ELR (cell line): ENCODE measurements around the gene RPL36.
"Not testable (repeated sequence)": the region's sequence is repeated elsewhere in the genome, so short reads cannot be mapped to it uniquely, and the experiment has no call there.

Experiments used
- DNase-seq: peaks from one replicate; pipeline ENCODE4 v3.0.0-alpha.2; 2015; ENCODE audit warnings: low read depth

RPL36 gene

GRCh38 chr19:5674714-5675113 is 15.4 kb upstream of the RPL36 start:
- DNase-seq: no peak

DNA sequence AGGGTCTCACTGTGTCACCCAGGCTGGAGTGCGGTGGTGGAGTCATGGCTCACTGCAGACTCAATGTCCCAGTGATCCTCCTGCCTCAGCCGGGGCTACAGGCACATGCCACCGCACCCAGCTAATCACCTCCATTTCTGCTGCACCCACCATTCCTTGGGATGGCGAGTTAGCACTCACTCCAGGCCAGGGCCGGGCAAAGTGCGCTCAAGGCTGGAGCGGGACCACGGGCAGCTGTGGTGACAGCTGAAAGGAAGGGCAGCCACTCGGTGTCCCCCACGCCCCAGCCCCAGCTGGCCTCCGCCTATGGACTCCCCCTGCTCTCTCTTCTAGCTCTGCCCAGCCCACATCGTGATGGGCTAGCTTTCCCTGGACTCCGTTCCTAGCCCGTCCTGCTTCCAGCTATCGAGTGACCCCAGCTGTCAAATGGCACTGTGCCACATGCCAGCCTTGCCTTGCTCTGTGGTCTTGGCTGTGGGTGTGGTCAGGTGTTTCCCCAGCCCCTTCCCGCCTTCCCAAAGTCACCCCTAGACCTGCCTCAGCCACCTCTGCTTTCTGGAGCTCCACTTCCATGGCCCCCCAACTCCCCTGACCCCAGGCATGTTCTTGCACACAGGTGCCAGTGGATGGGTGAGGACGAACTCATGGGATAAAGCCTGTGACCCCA is 13.9 kb upstream of the RPL36 start:
- DNase-seq: no peak

DNA sequence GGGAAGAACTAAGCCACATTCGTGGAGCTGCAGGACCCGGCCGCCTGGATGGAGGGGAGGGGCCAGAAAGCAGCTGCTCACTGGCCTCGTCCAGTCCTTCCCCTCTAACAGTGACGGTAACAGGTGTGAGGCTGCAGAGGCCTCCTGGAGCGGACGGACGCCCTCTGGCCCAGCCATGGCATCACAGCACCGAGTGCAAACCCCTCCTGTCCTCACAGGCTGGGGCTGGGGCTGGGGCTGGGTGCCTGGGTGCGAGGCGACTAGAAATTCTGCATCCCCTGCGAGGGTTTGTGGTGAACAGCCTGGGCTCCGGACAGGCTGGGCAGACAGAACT is 13.4 kb upstream of the RPL36 start:
- no peak for DNase-seq

DNA sequence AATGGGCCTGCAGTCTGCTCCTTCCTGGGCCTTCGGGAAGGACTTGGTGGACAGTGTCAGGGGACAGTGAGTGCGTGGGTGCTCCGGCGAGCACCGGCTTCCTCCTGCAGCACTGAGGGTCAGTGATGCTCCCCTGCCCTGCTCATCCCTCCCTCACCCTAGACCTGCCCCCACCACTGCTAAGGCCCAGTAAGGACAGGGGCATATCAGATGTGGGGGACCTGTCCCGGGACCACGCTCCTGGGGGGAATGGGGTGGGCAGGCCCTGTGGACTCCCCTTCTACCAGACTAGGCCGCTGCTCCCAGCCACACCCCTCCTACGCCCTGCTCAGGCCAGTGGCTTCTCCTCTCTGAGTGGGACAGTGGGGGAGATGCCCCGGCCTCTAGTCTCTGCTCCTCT is 13.0 kb upstream of the RPL36 start:
- no peak for DNase-seq

DNA sequence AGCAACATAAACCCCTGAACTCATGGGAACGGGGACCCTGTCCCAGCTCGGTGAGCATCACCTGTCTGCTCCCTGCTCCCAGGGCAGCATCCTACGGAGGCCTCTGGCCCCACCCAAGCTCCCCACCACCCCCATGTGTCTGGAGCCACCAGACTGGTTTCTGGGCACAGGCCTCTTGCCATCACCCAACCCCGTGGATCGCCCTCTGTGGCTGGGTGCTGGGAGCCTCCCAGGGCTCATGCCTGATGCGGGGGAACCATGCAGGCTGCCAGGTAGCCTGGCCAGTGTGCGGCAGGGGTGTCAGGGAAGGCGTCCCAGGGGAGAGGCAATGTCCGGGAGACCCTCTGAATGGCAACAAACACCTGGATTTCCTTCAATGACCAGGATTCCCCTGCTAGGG is 12.5 kb upstream of the RPL36 start:
- no peak for DNase-seq

- DNase-seq: no peak
These were observed 11.9 kb upstream of the RPL36 start for GRCh38 chr19:5678071-5678718.

GRCh38 chr19:5679289-5680083 is 10.6 kb upstream of the RPL36 start:
- DNase-seq: no peak

- DNase-seq: peak; percentile 55
These were observed 10.0 kb upstream of the RPL36 start for GRCh38 chr19:5680084-5680436.

DNA sequence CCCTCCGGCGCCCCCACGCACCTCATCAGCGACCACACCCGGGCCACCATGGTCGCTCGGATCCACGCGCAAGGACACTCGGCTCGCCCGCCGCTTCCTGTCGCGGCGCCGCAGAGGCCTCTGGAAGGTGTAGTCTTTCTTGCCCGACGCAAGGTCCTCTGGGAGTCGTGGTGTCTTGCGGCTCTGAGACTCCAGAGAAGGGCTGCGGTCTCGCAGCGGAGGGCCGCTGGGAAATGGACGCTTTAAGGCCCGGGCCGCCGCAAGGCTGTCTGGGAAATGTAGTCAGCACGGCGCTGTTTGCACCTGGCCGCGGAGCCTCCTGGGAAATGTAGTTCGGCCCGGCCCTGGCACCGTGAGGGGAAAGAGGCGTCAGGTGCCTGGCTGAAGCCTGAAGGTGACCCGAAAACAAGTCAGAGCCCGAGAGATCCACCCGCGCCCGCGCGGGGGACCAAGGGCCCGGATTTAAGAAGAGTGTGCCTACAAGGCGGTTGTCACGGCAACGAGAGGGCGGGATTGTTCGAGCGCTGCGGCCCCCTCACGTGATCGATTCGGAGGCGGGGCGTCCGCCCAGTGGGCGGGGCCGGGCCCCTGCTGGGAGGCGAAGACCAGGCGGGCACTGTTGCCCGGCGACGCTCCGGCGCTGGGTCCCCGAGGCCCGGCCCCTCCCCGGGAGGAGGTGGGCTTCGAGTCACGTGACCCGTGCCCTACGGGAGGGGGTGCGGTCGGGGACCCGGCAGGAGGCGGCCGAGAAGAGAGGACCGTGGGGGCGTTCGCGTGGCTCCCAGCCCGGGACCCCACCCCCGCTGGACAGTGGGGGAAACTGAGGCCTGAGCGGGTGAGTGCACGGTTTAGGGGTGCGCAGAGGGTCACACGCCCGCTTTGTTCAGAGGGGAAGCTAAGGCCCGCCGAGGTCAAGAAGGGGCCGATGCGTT is 9.4 kb upstream of the RPL36 start, which contains the start of the genes HSD11B1L and MICOS13:
Gene HSD11B1L (plus strand): TSS at position 591 of the 932 bp plus-strand sequence. CDS start 3,806 bp downstream, outside the sequence.
Gene MICOS13 (minus strand): TSS at position 80 of the 932 bp plus-strand sequence. CDS start 30 bp downstream, at position 50.
- peak; percentile 99 for DNase-seq

DNA sequence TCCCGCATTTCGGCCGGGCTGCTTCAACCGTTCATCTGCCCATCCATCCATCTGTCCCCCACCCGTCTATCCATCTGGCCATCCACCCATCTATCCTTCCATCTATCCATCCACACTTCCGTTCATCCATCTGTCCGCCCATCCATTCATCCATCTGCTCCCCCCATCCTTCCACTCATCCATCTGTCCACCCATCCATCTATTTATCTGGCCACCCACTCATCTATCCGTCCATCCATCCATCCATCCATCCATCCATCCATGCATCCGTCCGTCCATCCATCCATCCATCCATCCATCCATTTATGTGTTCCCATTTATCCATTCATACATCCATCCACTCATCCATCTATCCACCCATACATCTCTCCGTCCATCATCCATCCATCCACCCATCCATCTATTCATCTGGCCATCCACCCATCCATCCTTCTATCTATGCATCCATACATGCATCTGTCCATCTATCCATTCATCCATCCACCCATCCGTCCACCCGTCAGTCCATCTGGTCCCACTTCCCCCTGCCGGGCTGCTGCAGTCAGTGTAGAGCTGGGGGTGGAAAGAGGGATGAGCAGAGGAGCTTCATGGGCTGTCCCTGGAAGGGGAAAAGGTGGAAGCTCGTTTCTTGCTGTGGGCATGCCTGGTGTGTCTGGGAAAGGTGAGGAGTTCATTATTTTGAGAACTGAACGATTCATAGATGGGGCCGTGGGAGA is 8.5 kb upstream of the RPL36 start:
- no peak for DNase-seq

- no peak for DNase-seq
These were observed 8.0 kb upstream of the RPL36 start for GRCh38 chr19:5682107-5682482.

GRCh38 chr19:5683177-5683886 is 6.8 kb upstream of the RPL36 start:
- no peak for DNase-seq

- DNase-seq: no peak
These were observed 5.2 kb upstream of the RPL36 start for GRCh38 chr19:5684694-5685430.

DNA sequence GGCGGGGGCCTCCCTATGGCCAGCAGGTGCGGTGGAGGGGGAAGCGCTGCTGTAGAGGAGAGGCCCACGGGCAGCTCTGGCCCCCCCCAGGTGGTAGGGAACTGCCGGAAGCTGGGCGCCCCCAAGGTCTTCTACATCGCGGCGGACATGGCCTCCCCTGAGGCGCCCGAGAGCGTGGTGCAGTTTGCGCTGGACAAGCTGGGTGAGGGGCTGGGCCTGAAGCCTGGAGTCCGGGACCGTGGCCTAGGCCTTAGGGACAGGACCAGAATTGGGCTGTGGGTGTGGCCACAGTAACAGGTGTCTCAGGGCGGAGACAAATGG is 3.8 kb upstream of the RPL36 start:
- DNase-seq: no peak

GRCh38 chr19:5686647-5687359 is 3.3 kb upstream of the RPL36 start:
- DNase-seq: peak; percentile 96

DNA sequence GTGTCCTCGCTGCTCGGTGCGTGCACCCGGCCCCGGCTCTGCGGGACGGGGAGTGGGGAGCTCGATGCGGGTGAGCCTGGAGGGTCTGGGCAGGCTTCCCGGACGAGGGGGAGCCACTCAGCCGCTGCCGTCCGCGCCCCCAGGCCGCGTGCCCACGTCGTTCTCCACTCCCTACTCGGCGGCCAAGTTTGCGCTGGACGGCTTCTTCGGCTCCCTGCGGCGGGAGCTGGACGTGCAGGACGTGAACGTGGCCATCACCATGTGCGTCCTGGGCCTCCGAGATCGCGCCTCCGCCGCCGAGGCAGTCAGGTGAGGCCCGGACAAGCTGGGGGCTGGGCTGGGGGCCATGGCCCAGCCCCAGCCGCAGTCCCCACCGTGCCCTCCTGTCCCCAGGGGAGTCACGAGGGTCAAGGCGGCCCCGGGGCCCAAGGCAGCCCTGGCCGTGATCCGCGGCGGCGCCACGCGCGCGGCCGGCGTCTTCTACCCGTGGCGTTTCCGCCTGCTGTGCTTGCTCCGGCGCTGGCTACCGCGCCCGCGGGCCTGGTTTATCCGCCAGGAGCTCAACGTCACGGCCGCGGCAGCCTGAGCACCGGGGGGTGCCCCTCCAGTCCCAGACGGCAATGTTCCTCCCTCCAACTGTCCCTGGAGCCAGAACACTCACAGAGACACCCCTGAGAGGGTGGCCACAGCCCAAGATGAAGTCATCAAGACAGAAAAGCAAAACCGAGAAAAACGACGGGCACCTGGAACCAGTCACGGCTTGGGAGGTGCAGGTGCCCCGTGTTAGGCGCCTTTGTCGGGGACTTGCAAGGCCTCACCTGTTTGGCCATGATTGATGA is 2.5 kb upstream of the RPL36 start:
- no peak for DNase-seq

DNA sequence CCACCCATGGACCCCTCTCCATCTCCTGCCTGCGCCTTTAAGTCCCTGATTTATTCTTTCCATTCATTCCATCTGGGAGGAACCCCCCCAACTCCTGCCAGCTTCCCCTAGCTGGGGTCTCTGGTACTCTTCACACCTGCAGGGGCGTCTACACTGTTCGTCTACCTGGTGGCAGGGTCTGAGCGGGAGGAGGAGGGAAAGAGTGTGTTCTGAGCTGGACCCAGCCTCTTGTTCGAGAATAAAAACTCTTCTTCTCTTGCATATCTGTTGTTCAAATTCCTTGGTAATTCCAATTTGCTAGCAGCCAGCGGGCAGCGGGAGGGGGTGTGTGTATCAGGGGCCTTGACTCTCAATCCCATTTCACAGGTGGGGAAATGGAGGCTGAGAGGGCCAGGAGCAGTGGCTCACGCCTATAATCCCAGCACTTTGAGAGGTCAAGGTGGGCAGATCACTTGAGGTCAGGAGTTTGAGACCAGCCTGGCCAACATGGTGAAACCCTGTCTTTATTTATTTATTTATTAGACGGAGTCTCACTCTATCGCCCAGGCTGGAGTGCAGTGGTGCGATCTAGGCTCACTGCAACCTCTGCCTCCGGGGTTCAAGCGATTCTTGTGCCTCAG is 1.7 kb upstream of the RPL36 start:
- DNase-seq: not testable (repeated sequence)
